22Rv1 (cell line): ENCODE measurements around the gene DPP8.

ENCODE experiments used
- CTCF ChIP-seq: fragments of 450-650 bp; IDR thresholded peaks from 2 replicates; pipeline ENCODE4 v1.5.1; 2017; ENCODE audit warnings: mild to moderate bottlenecking
- ZFX ChIP-seq: fragments of 450-650 bp; IDR thresholded peaks from 2 replicates; pipeline ENCODE4 v1.6.1; 2017; ENCODE audit warnings: antibody characterized with exemption, borderline replicate concordance

GRCh38 chr15:65412556-65412955, 104.9 kb downstream of the DPP8 start:
- TF ChIP-seq CTCF: no peak
- TF ChIP-seq ZFX: no peak
